ENCODE measurements around the gene HIVEP3.

Gene HIVEP3

DNA sequence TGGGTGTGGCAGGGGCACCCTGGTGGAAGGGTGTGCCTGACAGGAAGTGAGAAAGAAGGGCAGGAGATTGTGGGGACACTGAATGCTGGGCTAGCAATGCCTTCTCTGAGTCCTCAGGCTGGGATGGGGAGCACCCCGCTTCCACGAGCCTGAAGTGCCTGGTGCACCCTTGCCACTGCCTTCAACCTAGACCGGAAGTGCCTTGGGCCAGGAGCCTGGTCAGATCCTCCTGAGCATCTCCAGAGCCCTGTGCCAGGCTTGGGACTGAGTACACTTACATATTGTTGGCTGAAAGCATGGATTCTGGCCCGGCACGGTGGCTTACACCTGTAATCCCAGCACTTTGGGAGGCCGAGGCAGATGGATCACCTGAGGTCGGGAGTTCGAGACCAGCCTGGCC is 228.4 kb downstream of the HIVEP3 start:
- TF ChIP-seq, protein P1, sequence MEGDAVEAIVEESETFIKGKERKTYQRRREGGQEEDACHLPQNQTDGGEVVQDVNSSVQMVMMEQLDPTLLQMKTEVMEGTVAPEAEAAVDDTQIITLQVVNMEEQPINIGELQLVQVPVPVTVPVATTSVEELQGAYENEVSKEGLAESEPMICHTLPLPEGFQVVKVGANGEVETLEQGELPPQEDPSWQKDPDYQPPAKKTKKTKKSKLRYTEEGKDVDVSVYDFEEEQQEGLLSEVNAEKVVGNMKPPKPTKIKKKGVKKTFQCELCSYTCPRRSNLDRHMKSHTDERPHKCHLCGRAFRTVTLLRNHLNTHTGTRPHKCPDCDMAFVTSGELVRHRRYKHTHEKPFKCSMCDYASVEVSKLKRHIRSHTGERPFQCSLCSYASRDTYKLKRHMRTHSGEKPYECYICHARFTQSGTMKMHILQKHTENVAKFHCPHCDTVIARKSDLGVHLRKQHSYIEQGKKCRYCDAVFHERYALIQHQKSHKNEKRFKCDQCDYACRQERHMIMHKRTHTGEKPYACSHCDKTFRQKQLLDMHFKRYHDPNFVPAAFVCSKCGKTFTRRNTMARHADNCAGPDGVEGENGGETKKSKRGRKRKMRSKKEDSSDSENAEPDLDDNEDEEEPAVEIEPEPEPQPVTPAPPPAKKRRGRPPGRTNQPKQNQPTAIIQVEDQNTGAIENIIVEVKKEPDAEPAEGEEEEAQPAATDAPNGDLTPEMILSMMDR (IDR thresholded peaks at IDR 0.05; ENCODE audit: low read depth, low read length) = no peak

DNA sequence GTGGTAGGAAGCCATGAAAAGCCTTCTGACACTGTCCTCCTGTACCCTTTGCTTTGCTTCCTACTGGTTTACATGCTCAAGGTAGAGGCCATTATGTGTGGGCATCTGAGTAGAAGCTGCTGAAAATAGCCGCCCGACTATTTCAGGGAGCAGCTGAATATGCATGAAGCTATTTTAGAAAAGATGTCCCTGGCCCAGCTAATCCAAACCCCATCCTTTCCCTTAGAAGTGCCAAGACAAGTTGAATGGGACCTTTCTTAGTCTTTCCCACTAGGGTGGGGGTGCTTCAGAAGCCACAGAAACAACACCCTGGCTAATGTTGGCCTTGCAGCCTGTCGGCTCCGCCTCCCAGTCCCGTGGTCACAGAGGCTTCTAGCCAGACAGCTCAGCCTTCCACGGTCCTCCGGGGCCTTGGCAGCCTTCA is 229.2 kb downstream of the HIVEP3 start:
- H3K4me3 ChIP-seq (ENCODE audit: low read depth, low read length) = no peak overlapping the region
- TF ChIP-seq, protein P1 (IDR thresholded peaks at IDR 0.05; ENCODE audit: low read depth, low read length) = no peak

More for the DNA sequence above, 228.4 kb downstream of the HIVEP3 start:
- H3K4me3 ChIP-seq (ENCODE audit: low read depth, low read length) = no peak overlapping the region

DNA sequence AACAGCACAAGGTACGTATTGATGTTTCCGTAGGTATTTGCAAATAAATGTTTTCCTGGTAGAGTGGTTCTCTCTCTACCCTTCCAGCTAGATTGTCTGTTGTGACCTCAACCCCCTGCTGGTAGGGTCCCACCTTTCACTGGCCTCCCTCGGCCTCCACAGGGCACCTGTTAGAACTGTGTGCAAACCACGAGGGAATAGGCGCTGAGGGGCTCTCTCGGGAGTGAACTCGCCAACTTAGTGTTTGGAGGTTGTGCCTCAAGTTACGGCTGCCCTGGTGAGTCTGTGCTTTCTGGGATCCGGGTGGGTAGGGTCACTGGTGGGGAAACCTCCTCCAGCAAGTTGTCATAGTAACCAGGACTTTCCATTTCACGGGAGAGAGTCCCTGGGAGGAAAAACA is 229.6 kb downstream of the HIVEP3 start:
- H3K4me3 ChIP-seq (ENCODE audit: low read depth, low read length) = no peak overlapping the region
- TF ChIP-seq, protein P1 (IDR thresholded peaks at IDR 0.05; ENCODE audit: low read depth, low read length) = no peak

DNA sequence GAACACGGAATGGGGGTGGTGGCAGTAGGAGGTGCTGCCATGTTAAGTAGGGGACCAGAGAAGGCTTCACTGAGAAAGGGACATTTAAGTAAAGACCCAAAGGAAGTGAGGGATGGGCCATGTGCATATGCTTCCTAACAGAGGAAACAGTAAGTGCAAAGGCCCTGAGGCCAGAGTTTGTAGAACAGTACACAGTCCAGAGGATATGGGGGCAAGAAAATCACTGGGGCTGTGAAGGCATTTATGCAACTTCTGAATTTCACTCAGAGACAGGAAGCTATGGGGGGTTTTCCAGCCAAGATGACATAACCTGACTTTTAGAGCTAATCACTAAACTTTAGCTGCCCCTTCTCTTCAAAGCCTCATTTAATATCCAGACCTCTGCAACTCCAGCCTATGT is 231.7 kb downstream of the HIVEP3 start:
- no peak overlapping the region for H3K4me3 ChIP-seq (ENCODE audit: low read depth, low read length)
- TF ChIP-seq, protein P1 (IDR thresholded peaks at IDR 0.05; ENCODE audit: low read depth, low read length) = no peak

DNA sequence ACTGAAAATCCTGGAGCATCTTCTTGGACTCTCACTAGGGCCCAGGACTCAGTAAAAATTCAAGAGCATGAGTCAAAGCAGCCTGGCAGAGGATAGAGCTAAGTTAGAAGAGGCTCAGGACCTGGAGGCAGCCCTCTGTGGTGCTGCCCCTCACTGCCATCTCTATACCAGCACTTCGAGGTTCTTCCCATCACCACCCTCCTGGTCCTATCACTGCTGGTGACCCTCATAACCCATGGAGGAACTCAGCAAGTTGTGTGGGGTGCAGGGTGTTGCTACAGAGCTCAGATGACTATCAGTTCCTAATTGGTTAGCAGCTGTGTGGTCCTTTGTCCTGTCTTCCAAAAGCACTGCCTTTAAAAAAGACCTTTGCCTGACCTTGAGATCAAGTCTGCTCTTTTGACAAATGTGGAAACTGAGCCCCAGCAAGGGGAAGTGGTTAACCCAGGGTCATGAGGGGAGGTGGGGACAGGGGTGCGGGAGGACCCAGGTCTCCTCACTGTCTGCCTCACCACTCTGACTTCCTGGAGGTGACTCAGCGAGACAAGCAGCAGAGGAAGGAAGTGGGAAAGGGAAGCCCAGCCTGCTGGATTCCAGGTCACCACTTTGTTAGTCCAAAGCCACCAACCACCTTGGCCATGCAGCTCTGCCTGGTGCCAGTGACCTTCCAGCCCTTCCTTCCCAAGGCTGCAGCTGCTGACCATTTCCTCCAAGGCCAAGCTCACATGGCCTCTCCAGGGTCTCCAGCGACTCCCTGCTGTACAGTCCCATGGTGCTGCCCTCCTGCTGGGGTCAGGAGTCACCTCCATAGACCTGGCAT is 234.8 kb downstream of the HIVEP3 start:
- TF ChIP-seq, protein P1 (IDR thresholded peaks at IDR 0.05; ENCODE audit: low read depth, low read length) = no peak
- no peak overlapping the region for H3K4me3 ChIP-seq (ENCODE audit: low read depth, low read length)

DNA sequence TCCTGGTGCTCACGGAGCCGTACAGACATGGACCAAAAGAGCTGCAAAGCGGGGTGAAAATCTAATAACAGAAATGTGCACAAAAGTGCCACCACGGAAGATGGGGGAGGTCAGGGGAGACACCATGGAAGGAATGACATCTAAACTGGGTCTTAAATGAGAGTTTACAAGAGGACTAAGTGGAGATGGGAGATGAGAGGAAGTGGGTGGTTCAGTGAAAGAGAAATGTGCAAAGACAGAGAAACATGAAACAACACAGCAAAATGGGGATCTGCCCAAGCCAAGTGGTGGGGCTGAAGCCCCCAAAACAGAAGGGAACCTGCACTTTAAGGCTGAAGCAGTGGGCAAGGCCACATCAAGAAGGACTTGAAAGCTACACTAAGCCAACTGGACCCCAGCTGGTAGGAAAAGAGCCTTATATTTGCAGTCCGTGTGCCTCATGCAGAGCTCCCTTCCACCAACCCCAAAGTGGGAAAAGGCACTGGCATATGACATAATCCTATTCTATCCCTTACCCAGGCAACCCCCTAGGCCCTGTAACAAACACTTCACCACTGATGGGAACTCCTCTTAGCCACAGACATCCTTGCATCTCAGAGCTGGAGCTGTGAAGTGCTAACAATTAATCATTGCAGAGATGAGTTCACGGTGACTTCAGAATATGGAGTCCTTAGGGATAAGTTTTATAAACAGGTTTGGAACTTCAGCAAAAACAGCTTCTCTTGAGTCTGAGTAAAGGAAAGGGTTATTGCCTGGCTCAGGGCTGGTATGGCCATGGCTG is 235.7 kb downstream of the HIVEP3 start:
- TF ChIP-seq, protein P1 (IDR thresholded peaks at IDR 0.05; ENCODE audit: low read depth, low read length) = no peak
- no peak overlapping the region for H3K4me3 ChIP-seq (ENCODE audit: low read depth, low read length)

DNA sequence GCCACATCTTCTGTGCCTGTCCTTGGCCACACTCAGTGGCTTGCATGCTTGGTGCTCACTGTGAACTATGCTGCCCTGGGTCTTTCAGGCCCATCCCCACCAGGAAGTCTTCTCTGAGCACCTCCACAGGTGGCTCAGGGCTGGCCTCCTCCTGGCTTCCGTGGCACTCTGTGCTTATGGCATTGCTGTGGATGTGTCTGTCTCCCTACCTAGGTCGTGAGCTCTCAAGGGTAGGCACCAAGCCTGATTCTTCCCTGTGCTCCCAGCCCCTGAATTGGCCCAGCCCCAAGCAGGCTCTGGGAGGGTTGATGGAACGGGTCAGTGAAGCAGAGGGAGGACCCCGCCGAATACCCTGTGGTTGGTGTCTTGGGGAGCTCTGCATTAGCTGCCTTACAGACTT is 236.6 kb downstream of the HIVEP3 start:
- H3K4me3 ChIP-seq (ENCODE audit: low read depth, low read length) = no peak overlapping the region
- TF ChIP-seq, protein P1 (IDR thresholded peaks at IDR 0.05; ENCODE audit: low read depth, low read length) = no peak

Measured in WI38 (cell line).